Measurements from ENCODE around the gene EFCAB9.
"Not testable (repeated sequence)": the region's sequence is repeated elsewhere in the genome, so short reads cannot be mapped to it uniquely, and the experiment has no call there.

EFCAB9 gene

GRCh38 chr5:172193872-172194271 is at the start of gene EFCAB9:
EFCAB9 (plus strand) TSS chr5:172194172; CDS start chr5:172194173, 1 bp downstream.
- no peak for DNase-seq (ENCODE audit: low spot score)

- peak; percentile 38 for DNase-seq (ENCODE audit: low spot score)
Observed at GRCh38 chr5:172144291-172144815, 49.6 kb upstream of the EFCAB9 start.

- no peak for DNase-seq (ENCODE audit: low spot score)
Observed at GRCh38 chr5:172144931-172145869, 48.8 kb upstream of the EFCAB9 start.

- DNase-seq (ENCODE audit: low spot score), result no peak
Observed at GRCh38 chr5:172145870-172146747, 47.9 kb upstream of the EFCAB9 start.

GRCh38 chr5:172146748-172147092 is 47.3 kb upstream of the EFCAB9 start:
- no peak for DNase-seq (ENCODE audit: low spot score)

- no peak for DNase-seq (ENCODE audit: low spot score)
Observed at GRCh38 chr5:172147857-172148256, 46.1 kb upstream of the EFCAB9 start.

- no peak for DNase-seq (ENCODE audit: low spot score)
Observed at GRCh38 chr5:172148381-172148780, 45.6 kb upstream of the EFCAB9 start.

GRCh38 chr5:172149073-172149472 is 44.9 kb upstream of the EFCAB9 start:
- peak; percentile 74 for DNase-seq (ENCODE audit: low spot score)

GRCh38 chr5:172149481-172149880 is 44.5 kb upstream of the EFCAB9 start:
- DNase-seq (ENCODE audit: low spot score), result not testable (repeated sequence)

- DNase-seq (ENCODE audit: low spot score), result peak; percentile 73
Observed at GRCh38 chr5:172150514-172151425, 43.2 kb upstream of the EFCAB9 start.

GRCh38 chr5:172151661-172152210 is 42.2 kb upstream of the EFCAB9 start:
- DNase-seq (ENCODE audit: low spot score), result no peak

- no peak for DNase-seq (ENCODE audit: low spot score)
Observed at GRCh38 chr5:172153695-172154094, 40.3 kb upstream of the EFCAB9 start.

GRCh38 chr5:172155101-172155500 is 38.9 kb upstream of the EFCAB9 start:
- DNase-seq (ENCODE audit: low spot score), result not testable (repeated sequence)

GRCh38 chr5:172156541-172156994 is 37.4 kb upstream of the EFCAB9 start:
- DNase-seq (ENCODE audit: low spot score), result no peak

- DNase-seq (ENCODE audit: low spot score), result no peak
Observed at GRCh38 chr5:172159016-172159415, 35.0 kb upstream of the EFCAB9 start.

- peak; percentile 1 for DNase-seq (ENCODE audit: low spot score)
Observed at GRCh38 chr5:172160506-172160905, 33.5 kb upstream of the EFCAB9 start.

- no peak for DNase-seq (ENCODE audit: low spot score)
Observed at GRCh38 chr5:172162323-172162986, 31.5 kb upstream of the EFCAB9 start.

GRCh38 chr5:172162987-172163343 is 31.0 kb upstream of the EFCAB9 start:
- DNase-seq (ENCODE audit: low spot score), result no peak

- DNase-seq (ENCODE audit: low spot score), result peak; percentile 58
Observed at GRCh38 chr5:172163346-172163745, 30.6 kb upstream of the EFCAB9 start.

- DNase-seq (ENCODE audit: low spot score), result peak; percentile 86
Observed at GRCh38 chr5:172164769-172165212, 29.2 kb upstream of the EFCAB9 start.

Data from AG20443 (cell line).